ENCODE results near the gene SPTSSA. TPM values are rescaled to one million over a fixed set of nuclear protein-coding genes. Genes with fewer than 3 reads are reported as not detected.

Gene SPTSSA
- total RNA-seq, 4 donors from 2014 or later: 11.5 to 32.1 (median 16.5) TPM

DNA sequence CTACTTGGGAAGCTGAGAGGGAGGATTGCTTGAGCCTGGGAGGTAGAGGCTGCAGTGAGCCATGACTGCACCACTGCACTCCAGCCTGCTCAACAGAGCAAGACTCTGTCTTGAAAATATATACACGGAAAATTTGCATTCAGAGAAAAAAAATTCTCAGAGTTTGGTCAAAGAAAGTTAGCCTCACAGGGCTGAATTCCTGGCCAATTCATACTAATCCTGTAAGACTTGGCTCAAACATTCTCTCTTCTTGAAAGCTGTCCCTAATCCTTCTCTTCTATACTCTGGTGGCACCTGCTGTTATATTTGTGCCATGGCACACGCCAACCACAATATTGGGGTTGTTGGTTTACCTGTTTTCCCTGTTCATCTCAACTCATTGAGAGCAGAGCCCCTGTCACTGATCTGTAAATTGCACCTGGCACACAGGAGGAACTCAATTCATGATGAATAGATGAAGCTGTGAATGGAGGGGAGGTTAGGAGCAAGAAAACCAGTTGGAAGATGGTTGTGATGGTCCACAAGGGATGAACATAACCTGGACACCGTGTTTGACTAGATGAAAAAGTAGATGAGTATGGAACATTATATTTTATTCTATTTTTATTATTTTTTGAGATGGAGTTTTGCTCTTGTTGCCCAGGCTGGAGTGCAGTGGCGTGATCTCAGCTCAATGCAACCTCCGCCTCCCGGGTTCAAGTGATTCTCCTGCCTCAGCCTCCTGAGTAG, 36.8 kb upstream of the SPTSSA start:
- TF ChIP-seq, protein P1, sequence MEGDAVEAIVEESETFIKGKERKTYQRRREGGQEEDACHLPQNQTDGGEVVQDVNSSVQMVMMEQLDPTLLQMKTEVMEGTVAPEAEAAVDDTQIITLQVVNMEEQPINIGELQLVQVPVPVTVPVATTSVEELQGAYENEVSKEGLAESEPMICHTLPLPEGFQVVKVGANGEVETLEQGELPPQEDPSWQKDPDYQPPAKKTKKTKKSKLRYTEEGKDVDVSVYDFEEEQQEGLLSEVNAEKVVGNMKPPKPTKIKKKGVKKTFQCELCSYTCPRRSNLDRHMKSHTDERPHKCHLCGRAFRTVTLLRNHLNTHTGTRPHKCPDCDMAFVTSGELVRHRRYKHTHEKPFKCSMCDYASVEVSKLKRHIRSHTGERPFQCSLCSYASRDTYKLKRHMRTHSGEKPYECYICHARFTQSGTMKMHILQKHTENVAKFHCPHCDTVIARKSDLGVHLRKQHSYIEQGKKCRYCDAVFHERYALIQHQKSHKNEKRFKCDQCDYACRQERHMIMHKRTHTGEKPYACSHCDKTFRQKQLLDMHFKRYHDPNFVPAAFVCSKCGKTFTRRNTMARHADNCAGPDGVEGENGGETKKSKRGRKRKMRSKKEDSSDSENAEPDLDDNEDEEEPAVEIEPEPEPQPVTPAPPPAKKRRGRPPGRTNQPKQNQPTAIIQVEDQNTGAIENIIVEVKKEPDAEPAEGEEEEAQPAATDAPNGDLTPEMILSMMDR (IDR thresholded peaks at IDR 0.05; ENCODE audit: low read depth): no peak

DNA sequence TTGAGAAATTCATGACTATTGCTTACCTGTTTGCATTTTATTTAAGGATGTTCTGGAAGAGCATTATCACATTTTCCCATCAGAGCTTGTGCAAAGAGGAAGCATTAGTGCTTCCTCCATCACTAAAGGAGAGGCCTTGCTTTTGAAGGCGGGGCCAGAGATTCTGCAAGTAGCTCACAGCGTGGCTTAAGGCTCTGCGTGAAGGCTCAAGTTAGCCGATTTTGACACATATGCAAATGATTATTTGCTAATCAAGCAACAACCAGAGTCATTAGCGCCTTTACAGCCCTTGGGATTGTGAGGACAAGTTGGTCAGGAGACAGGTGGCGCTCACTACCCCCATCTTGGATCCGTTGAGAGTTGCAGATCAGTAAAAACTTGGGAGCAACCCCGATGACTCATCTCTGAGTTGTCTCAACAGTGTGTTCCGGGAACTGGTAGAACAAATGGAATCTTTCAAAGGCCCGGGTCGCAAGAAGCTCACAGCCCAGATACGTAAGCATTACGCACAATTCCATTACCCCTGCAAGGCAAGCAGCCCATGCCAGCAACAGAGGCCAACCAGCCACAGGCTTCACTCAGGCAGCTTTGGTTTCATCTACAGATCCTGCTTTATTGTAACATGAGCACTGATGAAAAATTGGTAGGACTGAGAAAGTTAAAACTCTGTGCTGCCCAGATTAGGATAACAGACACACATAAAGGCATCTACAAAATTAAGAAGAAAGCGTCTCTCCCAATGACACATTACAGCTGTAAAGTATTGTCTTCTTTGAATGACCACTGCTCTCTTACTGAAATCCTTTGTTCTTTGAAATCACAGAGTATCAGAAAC, 34.9 kb upstream of the SPTSSA start:
- TF ChIP-seq, protein P1 (IDR thresholded peaks at IDR 0.05; ENCODE audit: low read depth): no peak

DNA sequence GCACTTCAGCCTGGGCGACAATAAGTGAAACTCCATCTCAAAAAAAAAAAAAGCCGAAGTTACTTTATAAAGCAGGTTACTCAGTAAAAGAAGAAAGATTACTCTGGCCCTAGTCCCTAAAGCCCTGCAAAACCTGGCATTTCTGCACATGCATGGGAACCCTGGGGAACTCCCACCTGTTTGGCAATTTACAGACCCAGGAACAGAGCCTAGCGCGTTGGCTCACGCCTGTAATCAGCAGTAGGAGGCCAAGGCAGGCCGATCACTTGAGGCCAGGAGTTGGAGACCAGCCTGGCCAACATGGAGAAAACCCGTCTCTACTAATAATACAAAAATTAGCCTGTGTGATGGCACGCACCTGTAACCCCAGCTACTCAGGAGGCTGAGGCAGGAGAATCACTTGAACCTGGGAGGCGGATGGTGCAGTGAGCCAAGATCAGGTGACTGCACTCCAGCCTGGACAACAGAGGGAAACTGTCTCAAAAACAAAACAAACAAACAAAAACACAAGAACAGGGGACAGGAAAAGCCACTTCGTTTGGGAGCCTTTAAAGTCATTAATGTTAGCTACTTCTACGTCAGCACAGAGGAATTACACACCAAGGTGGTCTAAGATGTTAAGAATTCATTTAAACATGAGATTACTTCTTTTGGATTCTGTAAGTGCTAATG, 34.1 kb upstream of the SPTSSA start:
- TF ChIP-seq, protein P1 (IDR thresholded peaks at IDR 0.05; ENCODE audit: low read depth): no peak

DNA sequence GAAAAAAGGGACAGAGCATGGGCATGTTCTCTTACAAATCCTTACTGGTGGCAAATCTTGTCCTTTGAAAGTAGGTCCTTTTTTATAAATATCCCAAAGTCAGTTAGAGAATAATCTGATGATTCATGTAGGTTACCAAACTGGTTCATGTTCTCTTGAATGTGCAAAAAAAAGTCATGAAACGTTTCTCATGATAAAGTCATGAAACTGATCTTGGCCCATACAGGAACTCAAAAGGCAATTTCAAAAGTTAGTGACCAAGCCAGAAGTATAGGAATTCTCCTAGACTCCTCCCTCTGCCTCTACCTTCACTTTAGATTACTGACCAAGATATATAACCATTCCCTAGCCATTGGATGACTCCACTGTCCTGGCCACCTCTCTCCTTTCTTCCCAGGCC, 27.3 kb upstream of the SPTSSA start:
- TF ChIP-seq, protein P1 (IDR thresholded peaks at IDR 0.05; ENCODE audit: low read depth): no peak

DNA sequence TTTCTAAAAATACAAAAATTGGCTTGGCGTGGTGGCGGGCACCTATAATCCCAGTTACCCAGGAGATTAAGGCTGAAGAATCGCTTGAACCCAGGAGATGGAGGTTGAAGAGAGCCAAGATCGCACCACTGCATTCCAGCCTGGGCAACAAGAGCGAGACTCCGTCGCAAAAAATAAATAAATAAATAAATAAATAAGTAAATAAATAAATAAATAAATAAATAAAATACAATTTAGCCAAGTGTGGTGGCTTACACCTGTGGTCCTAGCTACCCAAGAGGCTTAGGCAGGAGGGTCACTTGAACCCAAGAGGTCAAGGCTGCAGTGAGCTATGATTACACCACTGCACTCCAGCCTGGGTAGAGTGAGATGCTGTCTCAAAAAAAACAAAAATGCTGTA, 26.5 kb upstream of the SPTSSA start:
- TF ChIP-seq, protein P1 (IDR thresholded peaks at IDR 0.05; ENCODE audit: low read depth): no peak

DNA sequence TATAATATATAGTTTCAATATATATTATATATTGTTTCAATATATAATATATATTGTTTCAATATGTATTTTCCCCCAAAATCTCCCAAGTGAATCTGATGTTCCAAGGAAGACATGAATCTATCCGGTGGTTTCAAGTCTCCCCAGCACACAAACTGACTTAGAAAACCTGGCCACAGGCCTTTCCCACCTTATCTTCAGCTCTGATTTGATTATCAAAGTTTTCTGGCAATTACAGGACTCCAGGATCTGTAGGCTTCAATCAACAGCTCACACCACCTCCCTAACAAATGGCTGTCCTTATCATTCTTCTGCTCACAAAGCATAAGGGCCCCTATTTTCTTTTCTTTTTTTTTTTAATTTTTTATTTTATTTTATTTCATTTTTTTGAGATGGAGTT, 22.7 kb upstream of the SPTSSA start:
- TF ChIP-seq, protein P1 (IDR thresholded peaks at IDR 0.05; ENCODE audit: low read depth): no peak

DNA sequence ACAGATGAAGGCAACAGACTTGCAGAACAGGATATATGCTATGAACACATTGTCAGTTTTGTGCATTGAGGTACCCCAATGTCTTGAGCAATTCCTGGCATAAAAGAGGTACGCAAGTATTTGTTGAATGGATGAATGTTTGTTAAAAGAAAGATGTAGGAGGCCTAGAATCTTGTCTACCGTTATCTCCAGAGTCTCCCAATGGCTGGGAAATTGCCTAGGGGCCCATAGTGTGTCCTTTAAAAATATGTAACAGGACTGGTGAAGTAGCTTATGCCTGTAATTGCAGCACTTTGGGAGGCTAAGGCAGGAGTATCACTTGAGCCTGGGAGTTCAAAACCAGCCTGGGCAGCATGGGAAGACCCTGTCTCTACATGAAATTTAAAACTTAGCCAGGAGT, 20.4 kb upstream of the SPTSSA start:
- TF ChIP-seq, protein P1 (IDR thresholded peaks at IDR 0.05; ENCODE audit: low read depth): no peak
